BJ (cell line): ENCODE data around the gene PPP1R17. TPM values are rescaled to one million over a fixed set of nuclear protein-coding genes. Genes with fewer than 3 reads are reported as not detected.

Source experiments
- CTCF ChIA-PET: fragments of 350-600 bp; formaldehyde crosslinking; extraction: SDS; loops from one replicate; lab custom pipeline; 2021; ENCODE audit warnings: antibody characterized with exemption, inconsistent platforms; lab: Yijun Ruan, JAX
- POLR2A ChIA-PET: fragments of 300-600 bp; sonication (Branson Sonifier 250); formaldehyde crosslinking; extraction: SDS; loops from one replicate; lab custom pipeline; 2021; ENCODE audit warnings: antibody characterized with exemption; lab: Charles Lee
- DNase-seq: peaks from one replicate; pipeline ENCODE4 v3.0.0-alpha.2; 2011; ENCODE audit warnings: low read depth
- H3K27me3 ChIP-seq: 2 replicates; pipeline ENCODE4 v1.6.0; 2011; ENCODE audit warnings: low read length; ENCODE audit not compliant: control insufficient read depth, insufficient read depth
- H3K36me3 ChIP-seq: 2 replicates; pipeline ENCODE4 v1.5.1; 2011; ENCODE audit warnings: low read length; ENCODE audit not compliant: control insufficient read depth, insufficient read depth
- H3K4me3 ChIP-seq: 2 replicates; pipeline ENCODE4 v1.5.1; 2011; ENCODE audit warnings: low read depth, mild to moderate bottlenecking, control low read depth, low read length
- polyA plus RNA-seq: library from polyadenylated mRNA; depleted of rRNA; stranded (reverse); fragments of >200 nt; gene quantifications from 2 replicates; pipeline ENCODE4 v1.2.3, GENCODE V29; 2011
- TF ChIP-seq, protein P1 (sequence below): IDR thresholded peaks from 2 replicates; pipeline ENCODE4 v1.5.1; 2011; ENCODE audit warnings: low read depth, mild to moderate bottlenecking, control low read depth, inconsistent platforms, low read length, moderate library complexity; ENCODE audit not compliant: insufficient read depth

PPP1R17 gene
- polyA plus RNA-seq, 1 experiment: not detected

GRCh38 chr7:31664890-31665289 is 22.1 kb upstream of the PPP1R17 start:
- DNase-seq: no peak
- TF ChIP-seq, protein P1, sequence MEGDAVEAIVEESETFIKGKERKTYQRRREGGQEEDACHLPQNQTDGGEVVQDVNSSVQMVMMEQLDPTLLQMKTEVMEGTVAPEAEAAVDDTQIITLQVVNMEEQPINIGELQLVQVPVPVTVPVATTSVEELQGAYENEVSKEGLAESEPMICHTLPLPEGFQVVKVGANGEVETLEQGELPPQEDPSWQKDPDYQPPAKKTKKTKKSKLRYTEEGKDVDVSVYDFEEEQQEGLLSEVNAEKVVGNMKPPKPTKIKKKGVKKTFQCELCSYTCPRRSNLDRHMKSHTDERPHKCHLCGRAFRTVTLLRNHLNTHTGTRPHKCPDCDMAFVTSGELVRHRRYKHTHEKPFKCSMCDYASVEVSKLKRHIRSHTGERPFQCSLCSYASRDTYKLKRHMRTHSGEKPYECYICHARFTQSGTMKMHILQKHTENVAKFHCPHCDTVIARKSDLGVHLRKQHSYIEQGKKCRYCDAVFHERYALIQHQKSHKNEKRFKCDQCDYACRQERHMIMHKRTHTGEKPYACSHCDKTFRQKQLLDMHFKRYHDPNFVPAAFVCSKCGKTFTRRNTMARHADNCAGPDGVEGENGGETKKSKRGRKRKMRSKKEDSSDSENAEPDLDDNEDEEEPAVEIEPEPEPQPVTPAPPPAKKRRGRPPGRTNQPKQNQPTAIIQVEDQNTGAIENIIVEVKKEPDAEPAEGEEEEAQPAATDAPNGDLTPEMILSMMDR: no peak
- Histone ChIP-seq H3K4me3 (no peak overlapping the region), H3K36me3 (no peaks in the 10 kb centered on the region), H3K27me3 (no peaks in the 10 kb centered on the region)
- ChIA-PET CTCF (no interaction called here), POLR2A (no interaction called here)

- Histone ChIP-seq H3K36me3 (no peaks in the 10 kb centered on the region), H3K27me3 (no peaks in the 10 kb centered on the region), H3K4me3 (no peak overlapping the region)
- POLR2A ChIA-PET: no interaction called here
- no peak for DNase-seq
- TF ChIP-seq, protein P1: no peak
- CTCF ChIA-PET: interaction anchor here (0.9 kb wide), 1 partner anchor 9 kb away, joined by 4 read pairs; no protein-coding TSS in a partner anchor
Observed at GRCh38 chr7:31665546-31665945, 21.5 kb upstream of the PPP1R17 start.

GRCh38 chr7:31669461-31669860 is 17.6 kb upstream of the PPP1R17 start:
- no peak overlapping the region for H3K4me3 ChIP-seq
- ChIA-PET CTCF (no interaction called here), POLR2A (no interaction called here)

DNA sequence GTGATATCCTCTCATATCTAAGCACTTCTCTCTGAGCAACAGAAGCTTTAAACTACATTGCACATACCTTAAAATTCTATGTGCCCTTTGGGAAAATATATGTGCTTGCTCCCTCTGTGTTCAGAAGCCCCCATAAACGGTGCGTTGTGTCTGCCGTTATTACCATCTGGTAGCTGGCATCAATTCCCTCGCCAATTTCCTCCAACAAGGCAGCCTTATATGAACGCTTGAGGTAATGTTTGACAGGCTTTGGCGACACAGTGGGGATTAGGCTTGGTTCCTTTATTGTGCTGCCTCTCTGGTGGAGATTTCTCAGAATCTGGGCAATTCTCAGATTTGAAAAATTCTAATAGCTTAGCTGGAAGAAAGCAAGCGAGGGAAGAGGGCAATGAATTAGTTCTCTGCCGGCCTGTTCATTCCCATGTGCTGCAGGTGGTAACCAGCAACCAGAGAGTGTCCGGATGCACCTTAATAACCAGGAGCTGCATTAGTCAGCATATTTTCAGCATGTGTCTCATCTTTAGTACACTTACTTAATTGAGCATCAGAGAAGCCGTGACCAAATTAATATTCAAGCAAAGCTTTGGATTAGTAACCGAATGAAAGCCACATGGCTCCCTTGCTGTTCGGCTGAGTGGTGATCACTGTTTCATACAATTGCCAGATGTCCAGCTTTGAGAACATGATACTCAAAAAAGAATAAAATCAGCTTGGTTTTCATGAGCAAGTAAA is 7.3 kb upstream of the PPP1R17 start:
- no peaks in the 10 kb centered on the region for H3K36me3 ChIP-seq
- no peak for DNase-seq
- no peaks in the 10 kb centered on the region for H3K27me3 ChIP-seq
- ChIA-PET POLR2A (no interaction called here), CTCF (interaction anchor here (1.1 kb wide), 1 partner anchor 31 kb away, joined by 3 read pairs; no protein-coding TSS in a partner anchor)
- TF ChIP-seq, protein P1: no peak
- no peak overlapping the region for H3K4me3 ChIP-seq

More at GRCh38 chr7:31669461-31669860, 17.6 kb upstream of the PPP1R17 start:
- H3K27me3 ChIP-seq: no peaks in the 10 kb centered on the region
- no peak for DNase-seq
- H3K36me3 ChIP-seq: no peaks in the 10 kb centered on the region
- TF ChIP-seq, protein P1: no peak

DNA sequence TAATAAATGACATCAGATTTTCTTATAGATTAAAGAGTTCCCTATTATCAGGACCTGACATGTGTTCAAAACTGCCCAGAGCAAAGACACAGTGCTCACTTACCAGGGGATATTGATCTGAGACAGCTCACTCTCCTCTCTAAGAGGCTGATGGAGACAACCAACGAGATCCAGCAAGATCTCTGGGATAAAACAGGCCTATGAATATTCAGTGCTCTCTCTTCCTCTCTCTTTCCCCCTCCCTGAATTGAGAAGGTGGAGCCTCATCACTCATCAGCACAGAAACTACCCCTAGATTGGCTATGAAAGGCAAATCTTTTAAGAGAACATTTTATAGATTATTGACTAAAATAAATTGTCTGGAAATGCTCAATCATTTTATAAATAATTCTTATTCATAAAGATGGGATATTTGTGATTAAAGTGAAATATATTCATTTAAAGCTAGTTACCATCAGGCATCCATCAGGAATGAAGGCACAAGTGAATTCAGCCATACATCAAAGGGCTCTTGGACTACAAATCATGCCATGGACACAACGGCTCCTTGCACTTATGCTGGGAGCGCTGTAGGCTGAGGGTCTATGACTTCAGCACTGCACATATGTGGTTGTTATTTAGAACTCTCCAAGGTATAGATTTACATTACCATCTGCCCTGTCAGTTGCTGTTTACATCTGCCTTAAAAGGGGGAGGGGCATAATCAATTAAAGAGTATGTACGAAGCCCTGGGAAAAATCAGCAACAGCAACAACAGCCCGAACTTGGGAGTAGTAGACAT is 3.4 kb upstream of the PPP1R17 start:
- TF ChIP-seq, protein P1: no peak
- no peak for DNase-seq
- no peaks in the 10 kb centered on the region for H3K36me3 ChIP-seq
- POLR2A ChIA-PET: no interaction called here
- CTCF ChIA-PET: no interaction called here
- no peak overlapping the region for H3K4me3 ChIP-seq
- no peaks in the 10 kb centered on the region for H3K27me3 ChIP-seq
